GM13976 (cell line): ENCODE data around the gene NQO1.

Experiments
- DNase-seq: peaks from one replicate; pipeline ENCODE4 v3.0.0; 2012; ENCODE audit warnings: low spot score
- in situ Hi-C: fragments of 300-500 bp; cut with MboI; formaldehyde crosslinking; loops from one replicate; pipeline ENCODE4 v1.12.0; 2022; ENCODE audit warnings: low sequenced_read_pairs, mixed read lengths, inconsistent platforms; ENCODE audit not compliant: unreplicated experiment
- TF ChIP-seq, protein P1 (sequence below): IDR thresholded peaks from 2 replicates; pipeline ENCODE4 v1.5.1; 2012; ENCODE audit warnings: borderline replicate concordance, mild to moderate bottlenecking; ENCODE audit not compliant: insufficient read depth; ENCODE audit errors: extremely low read depth, missing control alignments, control extremely low read depth

The NQO1 gene

DNA sequence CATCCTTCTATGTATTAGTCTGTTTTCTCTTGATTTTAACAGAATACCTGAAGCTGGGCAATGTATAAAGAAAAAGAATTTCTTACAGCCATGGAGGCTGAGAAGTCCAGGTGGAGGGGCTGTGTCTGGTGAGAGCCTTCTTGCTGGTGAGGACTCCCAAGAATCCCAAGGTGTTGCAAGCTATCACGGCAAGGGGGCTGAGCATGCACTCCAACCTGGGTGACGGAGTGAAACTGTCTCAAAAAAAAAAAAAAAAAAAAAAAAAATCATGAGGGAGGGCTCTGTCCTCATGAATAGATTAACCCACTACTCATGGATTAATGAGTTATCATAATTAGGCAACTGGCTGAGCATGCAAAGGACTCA, 19.4 kb downstream of the NQO1 start:
- in situ Hi-C loops = no loop called here

DNA sequence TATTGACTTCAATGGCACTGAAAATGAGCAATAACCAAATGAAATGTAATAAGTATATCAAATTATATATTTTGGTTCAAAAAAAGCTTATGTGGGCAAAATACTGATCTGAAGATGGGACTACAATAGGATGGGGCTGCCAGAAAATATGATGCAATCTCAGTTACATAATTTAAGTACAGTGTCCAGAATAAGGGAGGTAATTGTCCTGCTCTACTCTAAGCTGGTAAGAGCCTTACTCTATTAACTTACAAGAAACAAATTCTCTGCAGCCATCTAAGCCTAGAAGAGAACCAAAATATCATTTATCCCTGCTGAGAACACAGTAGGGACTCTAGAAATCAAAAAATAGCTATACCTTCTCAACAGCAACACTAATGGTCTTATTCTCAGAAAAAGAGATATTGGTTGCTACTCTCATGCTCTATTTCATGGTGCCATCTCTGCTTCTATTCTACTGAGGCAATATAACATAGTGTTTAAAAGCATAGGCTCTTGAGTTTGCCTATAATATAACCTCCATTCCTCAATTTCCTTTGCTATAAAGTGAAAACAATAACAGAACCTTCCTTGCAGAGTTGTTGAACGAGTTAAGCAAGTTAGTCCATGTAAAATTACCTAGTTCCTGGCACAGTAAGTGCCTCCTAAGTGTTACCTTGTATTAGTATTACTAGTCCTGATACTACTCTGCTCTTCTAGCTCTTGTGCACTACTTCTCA, 19.9 kb downstream of the NQO1 start:
- TF ChIP-seq, protein P1, sequence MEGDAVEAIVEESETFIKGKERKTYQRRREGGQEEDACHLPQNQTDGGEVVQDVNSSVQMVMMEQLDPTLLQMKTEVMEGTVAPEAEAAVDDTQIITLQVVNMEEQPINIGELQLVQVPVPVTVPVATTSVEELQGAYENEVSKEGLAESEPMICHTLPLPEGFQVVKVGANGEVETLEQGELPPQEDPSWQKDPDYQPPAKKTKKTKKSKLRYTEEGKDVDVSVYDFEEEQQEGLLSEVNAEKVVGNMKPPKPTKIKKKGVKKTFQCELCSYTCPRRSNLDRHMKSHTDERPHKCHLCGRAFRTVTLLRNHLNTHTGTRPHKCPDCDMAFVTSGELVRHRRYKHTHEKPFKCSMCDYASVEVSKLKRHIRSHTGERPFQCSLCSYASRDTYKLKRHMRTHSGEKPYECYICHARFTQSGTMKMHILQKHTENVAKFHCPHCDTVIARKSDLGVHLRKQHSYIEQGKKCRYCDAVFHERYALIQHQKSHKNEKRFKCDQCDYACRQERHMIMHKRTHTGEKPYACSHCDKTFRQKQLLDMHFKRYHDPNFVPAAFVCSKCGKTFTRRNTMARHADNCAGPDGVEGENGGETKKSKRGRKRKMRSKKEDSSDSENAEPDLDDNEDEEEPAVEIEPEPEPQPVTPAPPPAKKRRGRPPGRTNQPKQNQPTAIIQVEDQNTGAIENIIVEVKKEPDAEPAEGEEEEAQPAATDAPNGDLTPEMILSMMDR = no peak
- DNase-seq = no peak
- in situ Hi-C loops = no loop called here

More for the DNA sequence above, 19.4 kb downstream of the NQO1 start:
- TF ChIP-seq, protein P1 = no peak
- DNase-seq = no peak

DNA sequence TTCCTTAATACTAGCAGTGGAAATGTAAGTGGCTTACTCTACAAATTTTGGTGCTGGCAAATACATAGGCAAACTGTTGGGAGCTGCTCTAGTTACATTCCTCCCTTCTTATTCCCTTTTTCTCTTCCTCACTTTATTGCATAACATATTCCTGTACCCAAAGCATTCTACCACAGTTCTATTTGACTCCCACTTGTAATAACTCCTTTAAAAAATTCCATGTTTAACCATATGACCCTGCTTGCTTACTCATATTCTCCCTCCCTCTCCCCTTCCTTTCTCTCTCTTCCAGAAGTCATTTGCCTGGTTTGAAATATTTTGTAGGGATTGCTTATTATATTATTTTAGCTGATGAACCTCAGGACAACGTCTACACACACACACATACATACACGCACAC, 22.7 kb downstream of the NQO1 start:
- in situ Hi-C loops = no loop called here

DNA sequence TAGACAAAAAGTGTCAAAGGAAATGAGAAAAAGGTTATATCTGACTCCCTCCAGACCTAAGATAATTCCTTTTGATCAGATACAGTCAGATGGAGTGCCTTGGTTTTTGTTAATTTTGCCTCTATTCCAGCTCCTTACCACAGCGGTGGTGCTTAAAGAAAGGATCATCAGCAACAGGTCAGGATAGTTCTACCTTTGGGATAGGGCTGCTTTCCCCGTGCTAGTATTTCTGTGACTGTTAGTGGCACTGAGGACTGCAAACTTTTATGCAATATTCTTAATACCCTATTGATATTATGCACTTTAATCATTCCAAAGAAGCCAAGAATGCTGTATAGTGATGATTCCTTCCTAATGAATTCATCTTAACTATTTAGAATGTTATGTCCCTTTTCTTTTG, 24.5 kb downstream of the NQO1 start:
- in situ Hi-C loops = no loop called here
- no peak for DNase-seq
- TF ChIP-seq, protein P1 = no peak

More for the DNA sequence above, 22.7 kb downstream of the NQO1 start:
- no peak for DNase-seq
- TF ChIP-seq, protein P1 = no peak

DNA sequence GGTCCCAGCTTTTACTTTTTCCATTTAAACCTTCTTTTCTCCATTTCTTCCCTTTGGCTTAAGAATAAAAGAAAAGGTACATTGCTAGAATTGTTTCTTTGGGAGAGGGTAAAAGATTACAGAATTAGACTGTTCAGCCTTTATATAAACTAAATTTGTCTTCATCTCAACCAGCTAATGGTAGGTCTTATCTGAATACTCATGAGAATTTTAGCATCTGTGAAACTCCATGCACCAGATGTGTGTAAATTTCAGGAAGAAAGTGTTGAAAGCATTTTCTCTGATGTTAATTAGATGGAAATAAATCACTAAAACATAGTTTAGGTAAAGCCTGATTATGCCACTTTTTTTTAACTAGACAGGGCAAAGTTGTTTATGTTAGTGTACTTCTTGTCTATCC, 24.9 kb downstream of the NQO1 start:
- in situ Hi-C loops = no loop called here
- TF ChIP-seq, protein P1 = no peak

DNA sequence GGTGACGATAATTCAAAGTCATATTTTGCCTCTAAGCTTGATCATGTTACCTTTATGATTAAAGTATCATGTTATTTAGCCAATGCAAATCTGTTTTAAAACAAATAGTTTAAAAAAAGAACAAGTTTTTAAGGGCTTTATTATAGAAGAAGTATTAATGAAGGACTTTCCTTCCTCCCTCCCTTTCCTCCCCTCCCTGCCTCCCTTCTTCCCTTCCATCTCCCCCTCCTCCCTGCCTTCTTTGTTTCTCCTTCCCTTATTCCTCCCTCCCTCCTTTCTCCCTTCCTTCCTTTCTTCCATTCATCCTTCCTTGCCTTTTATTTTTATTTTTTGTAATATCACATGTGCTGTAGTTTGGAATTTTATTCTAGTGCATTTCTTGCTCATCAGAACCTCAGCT, 26.4 kb downstream of the NQO1 start:
- no peak for DNase-seq
- in situ Hi-C loops = no loop called here
- TF ChIP-seq, protein P1 = no peak

More for the DNA sequence above, 24.9 kb downstream of the NQO1 start:
- no peak for DNase-seq
